ENCODE measurements around the gene TNNI3.

TNNI3 gene

GRCh38 chr19:55113570-55114039 is 43.9 kb downstream of the TNNI3 start:
- ATAC-seq (ENCODE audit: low read depth) (no peak), DNase-seq (ENCODE audit: low spot score) (no peak)
- Histone ChIP-seq H3K27ac (ENCODE audit: poor library complexity, severe bottlenecking) (no peak overlapping the region), H3K4me1 (ENCODE audit: insufficient read depth, poor library complexity, severe bottlenecking) (peaks cover 10% of the 10 kb centered on the region), H3K9me3 (ENCODE audit: severe bottlenecking) (no peaks in the 10 kb centered on the region), H3K36me3 (ENCODE audit: low read depth) (no peaks in the 10 kb centered on the region), H3K27me3 (ENCODE audit: insufficient read depth, poor library complexity, severe bottlenecking) (no peaks in the 10 kb centered on the region), H3K4me3 (ENCODE audit: severe bottlenecking) (no peak overlapping the region)
- TF ChIP-seq, protein P1, sequence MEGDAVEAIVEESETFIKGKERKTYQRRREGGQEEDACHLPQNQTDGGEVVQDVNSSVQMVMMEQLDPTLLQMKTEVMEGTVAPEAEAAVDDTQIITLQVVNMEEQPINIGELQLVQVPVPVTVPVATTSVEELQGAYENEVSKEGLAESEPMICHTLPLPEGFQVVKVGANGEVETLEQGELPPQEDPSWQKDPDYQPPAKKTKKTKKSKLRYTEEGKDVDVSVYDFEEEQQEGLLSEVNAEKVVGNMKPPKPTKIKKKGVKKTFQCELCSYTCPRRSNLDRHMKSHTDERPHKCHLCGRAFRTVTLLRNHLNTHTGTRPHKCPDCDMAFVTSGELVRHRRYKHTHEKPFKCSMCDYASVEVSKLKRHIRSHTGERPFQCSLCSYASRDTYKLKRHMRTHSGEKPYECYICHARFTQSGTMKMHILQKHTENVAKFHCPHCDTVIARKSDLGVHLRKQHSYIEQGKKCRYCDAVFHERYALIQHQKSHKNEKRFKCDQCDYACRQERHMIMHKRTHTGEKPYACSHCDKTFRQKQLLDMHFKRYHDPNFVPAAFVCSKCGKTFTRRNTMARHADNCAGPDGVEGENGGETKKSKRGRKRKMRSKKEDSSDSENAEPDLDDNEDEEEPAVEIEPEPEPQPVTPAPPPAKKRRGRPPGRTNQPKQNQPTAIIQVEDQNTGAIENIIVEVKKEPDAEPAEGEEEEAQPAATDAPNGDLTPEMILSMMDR (IDR thresholded peaks at IDR 0.05; ENCODE audit: poor library complexity, severe bottlenecking), result no peak

DNA sequence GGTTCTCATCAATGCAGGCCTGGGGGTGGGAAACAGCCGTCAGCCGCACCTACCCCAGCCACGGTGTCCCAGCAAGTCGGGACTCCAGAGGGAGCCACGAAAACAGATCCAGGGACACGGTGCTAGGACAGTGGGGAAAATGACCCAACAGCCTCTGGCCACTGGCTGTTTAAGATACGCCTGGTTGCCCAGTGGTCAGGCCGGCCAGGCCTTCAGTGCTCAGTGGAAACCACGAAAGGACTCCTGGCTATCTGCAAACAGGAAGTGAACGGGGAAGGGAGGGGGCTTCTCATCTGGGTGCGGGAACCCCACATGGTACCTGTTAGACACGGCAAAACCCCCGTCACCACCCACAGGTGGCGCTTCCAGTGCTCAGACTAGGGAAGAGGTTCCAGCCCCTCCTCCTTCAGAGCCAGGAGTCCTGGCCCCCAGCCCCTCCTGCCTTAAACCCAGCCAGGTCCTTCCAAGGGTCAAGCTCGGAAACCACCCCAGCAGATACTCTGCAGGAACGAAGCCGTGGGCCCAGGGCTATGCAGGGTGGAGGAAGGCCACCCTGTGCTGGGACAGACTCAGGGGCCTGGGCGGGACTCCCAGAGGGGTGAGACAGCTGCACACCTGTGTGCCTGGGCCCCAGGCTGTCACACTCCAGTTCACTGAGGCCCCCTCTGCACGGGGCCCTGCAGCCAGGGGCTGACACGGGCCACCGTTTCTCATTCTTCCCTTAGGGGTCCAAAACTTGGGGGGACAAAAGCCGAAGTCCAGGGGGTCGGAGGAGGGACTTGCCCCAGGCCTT is 44.6 kb downstream of the TNNI3 start:
- Histone ChIP-seq H3K27ac (ENCODE audit: poor library complexity, severe bottlenecking) (no peak overlapping the region), H3K4me3 (ENCODE audit: severe bottlenecking) (no peak overlapping the region), H3K27me3 (ENCODE audit: insufficient read depth, poor library complexity, severe bottlenecking) (no peaks in the 10 kb centered on the region), H3K36me3 (ENCODE audit: low read depth) (no peaks in the 10 kb centered on the region), H3K9me3 (ENCODE audit: severe bottlenecking) (no peaks in the 10 kb centered on the region), H3K4me1 (ENCODE audit: insufficient read depth, poor library complexity, severe bottlenecking) (peaks cover 6% of the 10 kb centered on the region)
- no peak for DNase-seq (ENCODE audit: low spot score)
- ATAC-seq (ENCODE audit: low read depth), result no peak
- TF ChIP-seq, protein P1 (IDR thresholded peaks at IDR 0.05; ENCODE audit: poor library complexity, severe bottlenecking), result no peak

DNA sequence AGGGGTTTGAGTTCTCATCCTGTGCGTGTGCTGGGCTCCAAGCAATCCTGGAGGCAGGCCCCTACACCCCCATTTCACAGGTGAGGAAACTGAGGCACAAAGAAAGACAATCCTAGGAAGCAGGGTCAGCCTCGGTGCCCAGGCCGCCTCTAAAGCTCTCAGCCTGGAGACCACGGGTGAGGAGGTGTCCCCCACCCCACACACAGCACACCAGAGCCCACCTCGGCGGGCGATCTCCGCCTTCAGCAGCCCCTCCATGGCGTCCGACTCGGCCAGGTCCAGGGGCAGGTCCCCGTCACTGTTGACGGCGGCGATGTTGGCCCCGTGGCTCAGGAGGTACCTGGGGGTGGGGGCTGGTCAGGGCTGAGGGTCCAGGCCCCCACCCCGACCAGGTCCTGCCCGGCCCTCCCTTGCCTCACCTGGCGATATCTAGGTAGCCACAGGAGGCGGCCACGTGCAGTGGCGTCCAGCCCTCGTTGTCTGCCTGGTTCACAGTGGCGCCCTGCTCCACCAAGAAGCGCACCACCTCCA is 45.2 kb downstream of the TNNI3 start:
- no peak overlapping the region for H3K4me3 ChIP-seq (ENCODE audit: severe bottlenecking)
- no peak overlapping the region for H3K27ac ChIP-seq (ENCODE audit: poor library complexity, severe bottlenecking)
- H3K9me3 ChIP-seq (ENCODE audit: severe bottlenecking), result no peaks in the 10 kb centered on the region
- H3K4me1 ChIP-seq (ENCODE audit: insufficient read depth, poor library complexity, severe bottlenecking), result peaks cover 6% of the 10 kb centered on the region
- no peak for ATAC-seq (ENCODE audit: low read depth)
- H3K36me3 ChIP-seq (ENCODE audit: low read depth), result no peaks in the 10 kb centered on the region
- no peak for DNase-seq (ENCODE audit: low spot score)
- no peaks in the 10 kb centered on the region for H3K27me3 ChIP-seq (ENCODE audit: insufficient read depth, poor library complexity, severe bottlenecking)
- TF ChIP-seq, protein P1 (IDR thresholded peaks at IDR 0.05; ENCODE audit: poor library complexity, severe bottlenecking), result no peak

GRCh38 chr19:55111238-55111831 is 46.2 kb downstream of the TNNI3 start:
- Histone ChIP-seq H3K27me3 (ENCODE audit: insufficient read depth, poor library complexity, severe bottlenecking) (no peaks in the 10 kb centered on the region), H3K4me3 (ENCODE audit: severe bottlenecking) (no peak overlapping the region), H3K36me3 (ENCODE audit: low read depth) (no peaks in the 10 kb centered on the region), H3K4me1 (ENCODE audit: insufficient read depth, poor library complexity, severe bottlenecking) (peaks cover 6% of the 10 kb centered on the region), H3K27ac (ENCODE audit: poor library complexity, severe bottlenecking) (no peak overlapping the region), H3K9me3 (ENCODE audit: severe bottlenecking) (no peaks in the 10 kb centered on the region)
- DNase-seq (ENCODE audit: low spot score), result no peak
- TF ChIP-seq, protein P1 (IDR thresholded peaks at IDR 0.05; ENCODE audit: poor library complexity, severe bottlenecking), result no peak
- no peak for ATAC-seq (ENCODE audit: low read depth)
